ENCODE measurements around the gene PSD. TPM values are rescaled to one million over a fixed set of nuclear protein-coding genes. Genes with fewer than 3 reads are reported as not detected.

The PSD gene
- total and polyA plus RNA-seq, 9 of the 15 experiments (the other 6 are each of a cell fraction or from before 2014, with no cell fraction given) = 0.11 to 1.7 (median 0.54) TPM; not detected in 2

DNA sequence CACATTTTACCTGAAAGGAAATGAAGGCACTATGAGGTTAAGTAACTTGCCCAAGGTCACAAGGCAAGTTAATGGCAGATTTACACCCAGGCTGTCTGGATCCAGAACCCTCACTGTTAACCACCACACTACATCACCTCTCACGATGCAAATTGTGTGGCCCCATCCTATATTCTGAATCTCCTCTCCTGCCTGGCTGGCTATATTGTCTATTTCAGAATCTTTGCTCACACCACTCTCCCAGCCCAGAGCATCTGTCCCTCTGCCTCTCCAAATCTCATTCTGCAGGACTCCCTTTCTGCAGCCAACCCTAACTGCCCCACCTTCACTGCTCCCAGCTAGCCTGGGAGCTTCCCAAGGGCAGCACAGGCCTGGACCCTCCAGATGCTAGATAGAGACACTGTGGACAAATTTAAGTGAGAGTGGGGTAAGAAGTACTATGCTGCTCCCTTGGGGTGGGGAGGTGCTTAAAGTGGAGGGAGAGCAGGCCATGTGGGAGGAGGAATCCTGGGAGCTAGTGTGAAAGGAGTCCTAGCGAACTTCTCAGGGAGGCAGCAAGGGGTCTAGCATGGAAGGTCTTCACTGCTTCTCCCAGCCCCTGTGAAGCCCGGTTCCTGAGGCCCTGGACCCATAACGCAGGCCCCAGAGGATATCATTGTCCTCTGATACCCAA lies 13.0 kb upstream of the PSD start:
- Histone ChIP-seq H3K9me3 (replicated peaks; ENCODE audit: control insufficient read depth, insufficient read depth, low read depth, low read length) (no peaks in the 10 kb centered on the region), H3K4me3 (peak overlapping the region; percentile 55), H3K4me1 (replicated peaks in 1 of 2; ENCODE audit: control insufficient read depth in 2 of 2, insufficient read depth in 2 of 2, low read length in 2 of 2) (peaks cover 23 to 31% of the 10 kb centered on the region in 2 experiments), H4K20me1 (replicated peaks; ENCODE audit: control insufficient read depth, insufficient read depth, low read length) (peaks cover under 1% of the 10 kb centered on the region; the same call in 1 of the 2 replicates), H3K9me1 (ENCODE audit: control insufficient read depth, insufficient read depth, low read length) (no peaks in the 10 kb centered on the region), H3K9ac (ENCODE audit: insufficient read depth in 1 of 2, low read depth in 2 of 2, low read length in 2 of 2) (peak overlapping the region; percentile 85 to 98), H3K27ac (ENCODE audit: extremely low read depth, low read depth, low read length) (peak overlapping the region; percentile 82), H3K79me2 (ENCODE audit: control insufficient read depth, insufficient read depth, low read length) (peaks cover 29% of the 10 kb centered on the region), H3K36me3 (ENCODE audit: control insufficient read depth, insufficient read depth, low read length) (peaks cover 6% of the 10 kb centered on the region; the same call in 2 of the 3 replicates), H3K4me2 (ENCODE audit: insufficient read depth, low read length) (peak overlapping the region; percentile 96), H2AFZ (ENCODE audit: low read depth, low read length) (peak overlapping the region; percentile 67), H3K27me3 (ENCODE audit: control insufficient read depth in 2 of 2, insufficient read depth in 2 of 2, low read length in 2 of 2) (no peaks in the 10 kb centered on the region)
- CTCF ChIA-PET (ENCODE audit: low intra/inter-chr PET ratio) = interaction anchor here (0.6 kb wide), 1 partner anchor 48 kb away, joined by 3 read pairs; no protein-coding TSS in a partner anchor
- FAIRE-seq = no peak
- intact Hi-C loops (cut with micrococcal nuclease) = no loop called here
- BruUV-seq (replicated peaks) = TSS peak; percentile 57
- 8% methylated on average over 3 of the region's 4 CpGs for WGBS (ENCODE audit: insufficient coverage, low coverage, missing lambda C conversion rate)
- peak; percentile 25 to 59 (median 34) for DNase-seq (ENCODE audit: extremely low read depth in 1 of 4, low spot score in 3 of 4)
- ATAC-seq = peak; percentile 23
- POLR2A ChIA-PET = interaction anchor here (0.8 to 2.1 kb wide), 8 partner anchors 8 to 30 kb away, joined by 4 to 11 read pairs (median 6); partner anchors contain the start of genes C10orf95 and FBXL15
- in situ Hi-C loops (cut with MboI) = loop anchor here (25.0 kb wide), 1 partner anchor 594 kb away; the partner anchor contains the start of gene KCNIP2
- TF ChIP-seq ZNF79 (CRISPR knock-in tag; IDR thresholded peaks at IDR 0.05; ENCODE audit: low read depth) = no peak
- TF ChIP-seq, protein P1, sequence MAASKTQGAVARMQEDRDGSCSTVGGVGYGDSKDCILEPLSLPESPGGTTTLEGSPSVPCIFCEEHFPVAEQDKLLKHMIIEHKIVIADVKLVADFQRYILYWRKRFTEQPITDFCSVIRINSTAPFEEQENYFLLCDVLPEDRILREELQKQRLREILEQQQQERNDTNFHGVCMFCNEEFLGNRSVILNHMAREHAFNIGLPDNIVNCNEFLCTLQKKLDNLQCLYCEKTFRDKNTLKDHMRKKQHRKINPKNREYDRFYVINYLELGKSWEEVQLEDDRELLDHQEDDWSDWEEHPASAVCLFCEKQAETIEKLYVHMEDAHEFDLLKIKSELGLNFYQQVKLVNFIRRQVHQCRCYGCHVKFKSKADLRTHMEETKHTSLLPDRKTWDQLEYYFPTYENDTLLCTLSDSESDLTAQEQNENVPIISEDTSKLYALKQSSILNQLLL (CRISPR knock-in tag; IDR thresholded peaks at IDR 0.05; ENCODE audit: borderline replicate concordance) = no peak
- TF ChIP-seq, protein P2, sequence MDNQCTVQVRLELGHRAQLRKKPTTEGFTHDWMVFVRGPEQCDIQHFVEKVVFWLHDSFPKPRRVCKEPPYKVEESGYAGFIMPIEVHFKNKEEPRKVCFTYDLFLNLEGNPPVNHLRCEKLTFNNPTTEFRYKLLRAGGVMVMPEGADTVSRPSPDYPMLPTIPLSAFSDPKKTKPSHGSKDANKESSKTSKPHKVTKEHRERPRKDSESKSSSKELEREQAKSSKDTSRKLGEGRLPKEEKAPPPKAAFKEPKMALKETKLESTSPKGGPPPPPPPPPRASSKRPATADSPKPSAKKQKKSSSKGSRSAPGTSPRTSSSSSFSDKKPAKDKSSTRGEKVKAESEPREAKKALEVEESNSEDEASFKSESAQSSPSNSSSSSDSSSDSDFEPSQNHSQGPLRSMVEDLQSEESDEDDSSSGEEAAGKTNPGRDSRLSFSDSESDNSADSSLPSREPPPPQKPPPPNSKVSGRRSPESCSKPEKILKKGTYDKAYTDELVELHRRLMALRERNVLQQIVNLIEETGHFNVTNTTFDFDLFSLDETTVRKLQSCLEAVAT (IDR thresholded peaks at IDR 0.05) = no peak
- TF ChIP-seq, protein P3, sequence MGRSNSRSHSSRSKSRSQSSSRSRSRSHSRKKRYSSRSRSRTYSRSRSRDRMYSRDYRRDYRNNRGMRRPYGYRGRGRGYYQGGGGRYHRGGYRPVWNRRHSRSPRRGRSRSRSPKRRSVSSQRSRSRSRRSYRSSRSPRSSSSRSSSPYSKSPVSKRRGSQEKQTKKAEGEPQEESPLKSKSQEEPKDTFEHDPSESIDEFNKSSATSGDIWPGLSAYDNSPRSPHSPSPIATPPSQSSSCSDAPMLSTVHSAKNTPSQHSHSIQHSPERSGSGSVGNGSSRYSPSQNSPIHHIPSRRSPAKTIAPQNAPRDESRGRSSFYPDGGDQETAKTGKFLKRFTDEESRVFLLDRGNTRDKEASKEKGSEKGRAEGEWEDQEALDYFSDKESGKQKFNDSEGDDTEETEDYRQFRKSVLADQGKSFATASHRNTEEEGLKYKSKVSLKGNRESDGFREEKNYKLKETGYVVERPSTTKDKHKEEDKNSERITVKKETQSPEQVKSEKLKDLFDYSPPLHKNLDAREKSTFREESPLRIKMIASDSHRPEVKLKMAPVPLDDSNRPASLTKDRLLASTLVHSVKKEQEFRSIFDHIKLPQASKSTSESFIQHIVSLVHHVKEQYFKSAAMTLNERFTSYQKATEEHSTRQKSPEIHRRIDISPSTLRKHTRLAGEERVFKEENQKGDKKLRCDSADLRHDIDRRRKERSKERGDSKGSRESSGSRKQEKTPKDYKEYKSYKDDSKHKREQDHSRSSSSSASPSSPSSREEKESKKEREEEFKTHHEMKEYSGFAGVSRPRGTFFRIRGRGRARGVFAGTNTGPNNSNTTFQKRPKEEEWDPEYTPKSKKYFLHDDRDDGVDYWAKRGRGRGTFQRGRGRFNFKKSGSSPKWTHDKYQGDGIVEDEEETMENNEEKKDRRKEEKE (IDR thresholded peaks at IDR 0.05; ENCODE audit: borderline replicate concordance in 1 of 2, control insufficient read depth in 1 of 2, low read depth in 2 of 2, low read length in 1 of 2) = no peak
- TF ChIP-seq JUN (IDR thresholded peaks at IDR 0.05; ENCODE audit: borderline replicate concordance, low read depth, low read length) = no peak
- no peak for TF ChIP-seq JUN (CRISPR knock-in tag; IDR thresholded peaks at IDR 0.05; ENCODE audit: borderline replicate concordance)
- TF ChIP-seq ZNF41 (CRISPR knock-in tag; conservative IDR thresholded peaks at IDR 0.05) = no peak
- TF ChIP-seq TBP (optimal IDR thresholded peaks at IDR 0.05; ENCODE audit: low read depth, low read length) = peak; percentile 31
- TF ChIP-seq FOXP1 (CRISPR knock-in tag; IDR thresholded peaks at IDR 0.05) = no peak
- TF ChIP-seq CSDE1 (IDR thresholded peaks at IDR 0.05) = no peak
- no peak for TF ChIP-seq NR2F6 (CRISPR knock-in tag; IDR thresholded peaks at IDR 0.05)
- TF ChIP-seq FOXM1 (IDR thresholded peaks at IDR 0.05; ENCODE audit: low read depth) = no peak
- no peak for TF ChIP-seq FOXM1 (CRISPR knock-in tag; IDR thresholded peaks at IDR 0.05; ENCODE audit: low read depth)
- no peak for TF ChIP-seq MCM3 (IDR thresholded peaks at IDR 0.05)
- no peak for TF ChIP-seq TOE1 (IDR thresholded peaks at IDR 0.05; ENCODE audit: borderline replicate concordance)
- no peak for TF ChIP-seq TOE1 (CRISPR knock-in tag; IDR thresholded peaks at IDR 0.05; ENCODE audit: borderline replicate concordance, low read depth)
- no peak for TF ChIP-seq ZFP30 (CRISPR knock-in tag; IDR thresholded peaks at IDR 0.05; ENCODE audit: borderline replicate concordance)
